NCI-H526 treated with DMSO at 0.1 percent for 48 hours (cell line): Measurements from ENCODE around the gene ARHGEF37.

Experiments
- DNase-seq: peaks from one replicate; lab custom pipeline; 2025; lab: John Stamatoyannopoulos, UW

ARHGEF37 gene

GRCh38 chr5:149675610-149676201 lies 94.4 kb downstream of the ARHGEF37 start:
- DNase-seq, result no peak

GRCh38 chr5:149677731-149678130 lies 96.4 kb downstream of the ARHGEF37 start:
- DNase-seq, result no peak

- no peak for DNase-seq
These were observed 98.8 kb downstream of the ARHGEF37 start for GRCh38 chr5:149679876-149680809.

- no peak for DNase-seq
These were observed 99.5 kb downstream of the ARHGEF37 start for GRCh38 chr5:149680810-149681221.

- no peak for DNase-seq
These were observed 100.0 kb downstream of the ARHGEF37 start for GRCh38 chr5:149681252-149681651.

GRCh38 chr5:149681922-149682321 lies 100.6 kb downstream of the ARHGEF37 start:
- no peak for DNase-seq

- no peak for DNase-seq
These were observed 101.3 kb downstream of the ARHGEF37 start for GRCh38 chr5:149682532-149683075.

- no peak for DNase-seq
These were observed 102.7 kb downstream of the ARHGEF37 start for GRCh38 chr5:149683964-149684363.

- DNase-seq, result no peak
These were observed 103.1 kb downstream of the ARHGEF37 start for GRCh38 chr5:149684371-149684770.
